Measurements from ENCODE around the gene GLCCI1.

Gene GLCCI1

GRCh38 chr7:8130663-8131062 lies 162.1 kb downstream of the GLCCI1 start:
- no peak for DNase-seq (ENCODE audit: low read depth in 2 of 2)

- no peak for DNase-seq (ENCODE audit: low read depth in 2 of 2)
These were observed 163.4 kb downstream of the GLCCI1 start for GRCh38 chr7:8131694-8132605.

GRCh38 chr7:8133188-8133848 lies 164.7 kb downstream of the GLCCI1 start:
- DNase-seq (ENCODE audit: low read depth in 2 of 2): no peak

GRCh38 chr7:8134089-8134733 lies 165.6 kb downstream of the GLCCI1 start:
- DNase-seq (ENCODE audit: low read depth in 2 of 2): no peak

GRCh38 chr7:8135417-8135816 lies 166.8 kb downstream of the GLCCI1 start:
- no peak for DNase-seq (ENCODE audit: low read depth in 2 of 2)

GRCh38 chr7:8136051-8136730 lies 167.6 kb downstream of the GLCCI1 start:
- no peak for DNase-seq (ENCODE audit: low read depth in 2 of 2)
